GM19025 (cell line): ENCODE data around the gene PATJ.
"Not testable (repeated sequence)": the region's sequence is repeated elsewhere in the genome, so short reads cannot be mapped to it uniquely, and the experiment has no call there.

Experiments
- ATAC-seq: cut with Tn5 transposase; IDR thresholded peaks from one replicate; pipeline ENCODE4 v1.9.1; 2021; ENCODE audit warnings: mild to moderate bottlenecking, low read depth, moderate library complexity; ENCODE audit not compliant: unreplicated experiment

Gene PATJ

GRCh38 chr1:62128745-62129144 lies 386.5 kb downstream of the PATJ start:
- no peak for ATAC-seq

GRCh38 chr1:62131093-62131725 lies 388.9 kb downstream of the PATJ start:
- peak; percentile 86 for ATAC-seq

- ATAC-seq, result no peak
Measured at GRCh38 chr1:62138029-62138428, 395.7 kb downstream of the PATJ start.

DNA sequence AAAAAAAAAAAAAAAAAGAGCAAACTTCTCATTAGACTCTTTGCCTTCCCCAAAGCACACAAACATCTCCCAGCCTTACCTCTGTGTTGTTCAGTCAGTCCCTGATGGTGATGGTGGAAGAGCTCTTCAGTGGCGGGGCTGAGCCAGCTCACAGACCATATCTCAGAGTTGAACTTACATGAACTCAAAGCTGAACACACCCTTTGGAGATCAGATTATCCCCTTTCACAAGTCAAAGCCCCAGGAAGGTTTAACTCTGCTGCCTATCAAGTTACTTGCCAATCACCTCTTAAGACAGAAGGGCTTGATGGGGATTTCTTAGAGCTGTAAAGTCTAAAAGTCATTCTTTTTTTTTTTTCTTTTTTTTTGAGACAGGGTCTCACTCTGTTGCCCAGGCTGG lies 397.1 kb downstream of the PATJ start:
- ATAC-seq, result no peak

DNA sequence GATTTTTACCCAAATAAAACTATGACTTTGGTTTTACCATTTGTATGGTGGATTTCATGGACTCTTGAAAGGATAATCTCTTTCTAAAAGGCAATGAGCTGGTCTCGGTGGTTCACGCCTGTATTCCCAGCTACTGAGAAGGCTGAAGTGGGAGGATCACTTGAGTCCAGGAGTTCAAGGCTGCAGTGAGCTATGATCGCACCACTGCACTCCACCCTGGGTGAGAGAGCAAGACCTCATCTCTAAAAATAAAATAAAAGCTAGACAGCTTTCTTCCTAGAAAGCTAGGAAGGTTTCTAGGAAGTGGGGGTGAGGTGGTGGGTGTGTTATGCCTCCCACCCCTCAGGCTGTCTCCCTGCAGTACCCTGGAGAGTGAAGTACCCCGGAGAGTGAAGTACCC lies 398.4 kb downstream of the PATJ start:
- ATAC-seq, result no peak

DNA sequence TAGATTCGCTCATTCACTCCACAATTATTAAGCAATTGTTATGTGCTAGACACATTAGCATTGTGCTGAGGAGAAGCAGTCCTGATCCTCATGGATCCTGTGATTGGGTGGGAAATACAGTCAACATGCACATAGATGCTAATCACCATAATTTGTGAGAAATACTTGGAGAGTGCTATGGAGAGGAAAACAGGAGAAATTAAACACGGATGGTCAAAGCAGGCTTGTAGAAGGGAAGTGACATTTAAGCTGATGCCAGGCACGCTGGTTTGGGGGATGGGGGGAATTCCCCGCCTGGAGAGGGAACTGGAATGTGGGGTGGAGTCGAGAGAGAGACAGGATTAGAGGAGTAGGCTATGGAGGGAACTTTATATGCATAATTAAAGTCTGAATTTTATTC lies 400.2 kb downstream of the PATJ start:
- ATAC-seq, result no peak

GRCh38 chr1:62144238-62144831 lies 402.1 kb downstream of the PATJ start:
- ATAC-seq, result no peak

DNA sequence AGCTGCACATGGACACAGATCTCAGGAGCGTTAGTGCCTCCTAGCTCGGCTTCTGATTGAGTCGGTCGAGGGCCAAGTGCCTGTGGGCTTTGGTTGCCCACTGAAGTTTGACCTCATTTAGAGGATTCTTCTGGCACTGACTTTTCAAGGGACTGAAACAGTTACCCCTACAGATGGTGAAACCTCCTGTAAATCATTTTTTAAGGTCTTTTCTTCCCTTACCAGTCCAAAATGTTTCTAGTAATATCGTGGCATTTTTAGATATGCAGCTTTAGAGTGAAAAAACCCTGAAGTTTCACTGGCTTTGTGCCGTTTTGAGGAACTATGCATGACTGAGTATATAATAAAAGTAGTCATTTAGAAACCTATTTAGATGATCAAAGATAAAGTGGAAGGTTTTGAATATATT lies 417.7 kb downstream of the PATJ start:
- ATAC-seq, result no peak

- no peak for ATAC-seq
Measured at GRCh38 chr1:62161711-62162110, 419.4 kb downstream of the PATJ start.

DNA sequence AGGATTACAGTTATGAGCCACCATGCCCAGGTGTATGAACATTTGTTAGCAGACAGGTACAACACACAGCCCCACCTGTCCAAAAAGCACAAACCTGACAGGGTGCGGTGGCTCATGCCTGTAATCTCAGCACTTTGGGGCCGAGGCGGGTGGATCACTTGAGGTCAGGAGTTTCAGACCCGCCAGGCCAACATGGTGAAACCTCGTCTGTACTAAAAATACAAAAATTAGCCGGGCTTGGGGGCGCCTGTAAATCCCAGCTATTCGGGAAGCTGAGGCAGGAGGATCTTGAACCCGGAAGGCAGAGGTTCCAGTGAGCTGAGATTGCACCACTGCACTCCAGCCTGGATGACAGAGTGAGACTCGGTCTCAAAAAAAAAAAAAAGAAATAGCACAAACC lies 428.1 kb downstream of the PATJ start:
- not testable (repeated sequence) for ATAC-seq

DNA sequence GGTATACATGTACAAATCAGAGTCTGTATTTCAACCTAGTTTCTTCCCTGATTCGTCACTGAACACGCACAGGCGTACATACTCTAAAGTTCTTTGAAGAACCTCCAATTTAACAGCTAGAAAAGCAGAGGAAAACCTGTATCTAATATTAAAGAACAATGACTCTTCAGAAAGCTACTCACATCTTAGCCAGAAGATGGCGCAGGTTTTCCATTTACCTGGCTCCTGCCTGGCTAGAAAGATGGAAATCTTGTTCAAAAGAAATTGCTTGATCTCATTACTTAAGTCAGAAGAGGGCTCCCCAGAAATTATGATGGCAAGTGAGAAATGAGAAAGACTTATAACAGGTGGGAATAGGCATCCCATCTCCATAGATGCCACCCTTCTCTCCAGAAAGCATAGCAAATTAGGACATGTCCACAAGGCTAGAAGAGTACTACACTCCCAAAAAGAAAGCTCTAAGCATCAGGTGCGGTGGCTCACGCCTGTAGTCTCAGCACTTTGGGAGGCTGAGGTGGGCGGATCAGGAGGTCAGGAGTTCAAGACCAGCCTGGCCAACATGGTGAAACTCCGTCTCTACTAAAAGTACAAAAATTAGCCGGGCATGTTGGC lies 433.4 kb downstream of the PATJ start:
- ATAC-seq, result no peak

- no peak for ATAC-seq
Measured at GRCh38 chr1:62176597-62177312, 434.5 kb downstream of the PATJ start.

GRCh38 chr1:62177621-62178020 lies 435.3 kb downstream of the PATJ start:
- ATAC-seq, result no peak

GRCh38 chr1:62178372-62178771 lies 436.1 kb downstream of the PATJ start:
- no peak for ATAC-seq

GRCh38 chr1:62180054-62180453 lies 437.8 kb downstream of the PATJ start:
- ATAC-seq, result not testable (repeated sequence)

DNA sequence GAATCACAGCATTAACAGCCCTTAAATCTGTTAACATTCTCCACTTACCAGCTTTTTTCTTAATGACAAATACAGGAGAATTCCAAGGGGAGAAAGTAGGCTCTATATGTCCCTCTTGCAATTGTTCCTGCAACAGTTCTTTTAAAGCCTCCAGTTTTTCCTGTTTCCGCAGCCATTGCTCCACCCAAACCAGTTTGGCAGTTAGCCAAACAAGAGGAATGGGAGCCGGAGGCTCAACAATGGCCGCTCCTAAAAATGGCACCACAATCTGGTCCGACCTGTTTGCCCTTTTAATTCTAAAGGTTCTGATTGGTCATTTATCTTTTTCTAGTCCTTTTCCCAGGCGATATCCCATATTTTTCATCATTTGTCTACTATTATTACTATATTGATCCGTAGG lies 438.4 kb downstream of the PATJ start:
- no peak for ATAC-seq

- ATAC-seq, result no peak
Measured at GRCh38 chr1:62181532-62181931, 439.3 kb downstream of the PATJ start.

- not testable (repeated sequence) for ATAC-seq
Measured at GRCh38 chr1:62182157-62182556, 439.9 kb downstream of the PATJ start.

DNA sequence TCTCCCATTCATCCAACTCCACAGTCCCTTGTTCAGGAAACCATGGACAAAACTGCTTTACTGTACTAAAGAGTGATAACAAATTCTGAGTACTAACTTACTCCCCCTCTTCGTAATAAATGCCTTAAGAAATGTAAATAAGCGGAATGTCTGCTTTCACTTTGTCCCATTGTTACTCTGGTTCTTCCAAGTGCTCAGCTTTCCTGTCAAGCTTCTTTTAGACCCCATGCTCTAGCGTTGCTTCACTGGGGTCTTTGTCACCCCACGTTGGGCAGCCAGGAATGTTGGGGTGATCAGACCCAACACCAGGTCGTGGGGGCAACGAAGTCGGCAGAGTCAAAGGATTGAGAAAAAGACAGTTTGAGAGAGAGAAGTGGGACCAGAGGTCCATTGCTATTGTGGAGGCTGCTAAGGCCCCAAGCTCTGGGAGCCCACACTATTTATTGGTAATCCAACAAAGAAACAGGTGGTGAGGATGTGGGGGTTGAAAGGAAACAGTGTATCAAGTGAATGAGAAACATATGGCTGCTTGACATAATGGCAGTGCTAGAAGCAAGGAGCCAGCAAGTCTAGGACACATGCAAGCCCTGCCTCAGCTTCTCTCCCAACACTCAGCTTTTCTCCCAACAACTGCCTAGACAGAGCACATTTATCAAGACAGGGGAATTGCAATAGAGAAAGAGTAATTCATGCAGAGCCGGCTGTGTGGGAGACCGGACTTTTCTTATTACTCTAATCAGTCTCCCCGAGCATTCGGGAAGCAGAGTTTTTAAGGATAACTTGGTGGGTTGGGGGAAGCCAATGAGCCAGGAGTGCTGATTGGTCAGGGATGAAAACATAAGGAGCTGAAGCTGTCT lies 441.1 kb downstream of the PATJ start:
- not testable (repeated sequence) for ATAC-seq

GRCh38 chr1:62184336-62184735 lies 442.1 kb downstream of the PATJ start:
- no peak for ATAC-seq

DNA sequence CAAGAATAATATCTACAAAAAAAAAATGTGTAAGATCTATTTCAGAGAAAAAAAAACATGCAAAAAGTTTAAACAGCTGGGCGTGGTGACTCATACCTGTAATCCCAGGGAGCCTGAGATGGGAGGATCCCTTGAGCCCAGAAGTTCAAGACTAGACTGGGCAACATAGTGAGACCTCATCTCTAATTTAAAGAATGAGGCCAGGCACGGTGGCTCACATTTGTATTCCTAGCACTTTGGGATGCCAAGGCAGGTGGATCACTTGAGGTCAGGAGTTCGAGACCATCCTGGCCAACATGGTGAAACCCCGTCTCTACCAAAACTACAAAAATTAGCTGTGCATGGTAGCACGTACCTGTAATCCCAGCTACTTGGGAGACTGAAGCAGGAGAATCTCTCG lies 443.0 kb downstream of the PATJ start:
- ATAC-seq, result not testable (repeated sequence)
